Mesenchymal stem cell (in vitro differentiated cells and primary cell): ENCODE data around the gene STX16.
"Not testable (repeated sequence)": the region's sequence is repeated elsewhere in the genome, so short reads cannot be mapped to it uniquely, and the experiment has no call there.

Source experiments
- DNase-seq: peaks from one replicate; pipeline ENCODE4 v3.0.0-alpha.2; 2013
- H2AFZ ChIP-seq: one replicate; pipeline ENCODE4 v1.6.1; 2013; ENCODE audit warnings: low read depth, mild to moderate bottlenecking, control low read depth, inconsistent platforms, low read length, moderate library complexity
- H2AK5ac ChIP-seq: 2 replicates; pipeline ENCODE4 v1.6.1; 2013; ENCODE audit warnings: low read length, moderate library complexity, mild to moderate bottlenecking, inconsistent platforms; ENCODE audit not compliant: severe bottlenecking
- H2BK120ac ChIP-seq: one replicate; pipeline ENCODE4 v1.6.1; 2013; ENCODE audit warnings: low read depth, mild to moderate bottlenecking, inconsistent platforms, low read length, moderate library complexity
- H2BK12ac ChIP-seq, 2 experiments: one replicate each; pipeline ENCODE4 v1.6.1; 2013; ENCODE audit warnings: inconsistent platforms in 2 of 2, low read length in 2 of 2, mild to moderate bottlenecking in 2 of 2, moderate library complexity in 2 of 2, control low read depth in 1 of 2
- H2BK15ac ChIP-seq: one replicate; pipeline ENCODE4 v1.6.1; 2013; ENCODE audit warnings: mild to moderate bottlenecking, low read depth, inconsistent platforms; ENCODE audit not compliant: poor library complexity, severe bottlenecking
- H2BK5ac ChIP-seq: 2 replicates; pipeline ENCODE4 v1.6.1; 2013; ENCODE audit warnings: low read depth, mild to moderate bottlenecking, low read length, control low read depth, inconsistent platforms; ENCODE audit not compliant: poor library complexity, severe bottlenecking
- H3K14ac ChIP-seq, 2 experiments: one replicate each; pipeline ENCODE4 v1.6.1; 2013; ENCODE audit warnings: inconsistent platforms in 2 of 2, low read length in 2 of 2, control low read depth in 1 of 2, mild to moderate bottlenecking in 1 of 2, moderate library complexity in 1 of 2
- H3K18ac ChIP-seq, 2 experiments: one replicate each; pipeline ENCODE4 v1.6.1; 2013; ENCODE audit warnings: inconsistent platforms in 2 of 2, low read length in 2 of 2, control low read depth in 1 of 2, low read depth in 1 of 2, mild to moderate bottlenecking in 1 of 2
- H3K23ac ChIP-seq, 2 experiments: one replicate each; pipeline ENCODE4 v1.6.1; 2013; ENCODE audit warnings: inconsistent platforms in 2 of 2, low read length in 2 of 2, mild to moderate bottlenecking in 2 of 2, moderate library complexity in 2 of 2, control low read depth in 1 of 2
- H3K27ac ChIP-seq: 2 replicates; pipeline ENCODE4 v1.5.1; 2013; ENCODE audit warnings: mild to moderate bottlenecking, moderate library complexity, low read length, control low read depth, inconsistent platforms; ENCODE audit not compliant: poor library complexity, severe bottlenecking
- H3K27me3 ChIP-seq, 2 experiments: 2 replicates each; pipeline versions ENCODE4 v1.6.1 to v1.7.0; 2013; ENCODE audit warnings: low read length in 2 of 2, mild to moderate bottlenecking in 2 of 2, moderate library complexity in 2 of 2, control low read depth in 1 of 2, inconsistent platforms in 1 of 2; ENCODE audit not compliant: control insufficient read depth in 1 of 2, insufficient read depth in 1 of 2
- H3K36me3 ChIP-seq, 2 experiments: 2 replicates each; pipeline versions ENCODE4 v1.6.1 to v1.7.0; 2013; ENCODE audit warnings: low read length in 2 of 2, control low read depth in 1 of 2, inconsistent platforms in 1 of 2, low read depth in 1 of 2, mild to moderate bottlenecking in 1 of 2; ENCODE audit not compliant: insufficient read depth in 2 of 2, control insufficient read depth in 1 of 2
- H3K4ac ChIP-seq, 2 experiments: one replicate each; pipeline ENCODE4 v1.6.1; 2013; ENCODE audit warnings: inconsistent platforms in 2 of 2, low read length in 2 of 2, mild to moderate bottlenecking in 2 of 2, moderate library complexity in 2 of 2, control low read depth in 1 of 2, low read depth in 1 of 2
- H3K4me1 ChIP-seq: 2 replicates; pipeline ENCODE4 v1.6.1; 2013; ENCODE audit warnings: low read depth, low read length, control low read depth; ENCODE audit not compliant: control insufficient read depth, insufficient read depth
- H3K4me2 ChIP-seq: 2 replicates; pipeline ENCODE4 v1.6.1; 2013; ENCODE audit warnings: low read length, mild to moderate bottlenecking, inconsistent platforms; ENCODE audit not compliant: poor library complexity, severe bottlenecking
- H3K4me3 ChIP-seq, 2 experiments: 2 replicates each; pipeline versions ENCODE4 v1.5.1 to v1.7.0; 2013; ENCODE audit warnings: low read length in 2 of 2, mild to moderate bottlenecking in 2 of 2, control low read depth in 1 of 2, low read depth in 1 of 2; ENCODE audit not compliant: insufficient read depth in 1 of 2
- H3K79me1 ChIP-seq: replicated peaks from 2 replicates; pipeline ENCODE4 v1.6.1; 2013; ENCODE audit warnings: mild to moderate bottlenecking, control low read depth, low read length, inconsistent platforms; ENCODE audit not compliant: poor library complexity, severe bottlenecking
- H3K9ac ChIP-seq: 2 replicates; pipeline ENCODE4 v1.7.0; 2013; ENCODE audit warnings: mild to moderate bottlenecking, low read length, moderate library complexity
- H3K9me3 ChIP-seq: 2 replicates; pipeline ENCODE4 v1.7.0; 2013; ENCODE audit warnings: mild to moderate bottlenecking, low read length; ENCODE audit not compliant: control insufficient read depth
- H4K8ac ChIP-seq: one replicate; pipeline ENCODE4 v1.6.1; 2013; ENCODE audit warnings: inconsistent platforms, mild to moderate bottlenecking, low read length, moderate library complexity
- H4K91ac ChIP-seq: one replicate; pipeline ENCODE4 v1.6.1; 2013; ENCODE audit warnings: mild to moderate bottlenecking, low read length, inconsistent platforms
- WGBS: methylation state at CpG from one replicate; pipeline ENCODE4 v1.1.7; 2013; ENCODE audit warnings: mixed read lengths; 5-methylcytosine and 5-hydroxymethylcytosine counted together

Gene STX16

GRCh38 chr20:58726156-58726555, 75.1 kb downstream of the STX16 start:
- not testable (repeated sequence) for H3K14ac ChIP-seq, H2BK5ac ChIP-seq, DNase-seq, H2AK5ac ChIP-seq, H3K4me2 ChIP-seq, H3K27ac ChIP-seq, H3K4me3 ChIP-seq, H4K8ac ChIP-seq, H3K9me3 ChIP-seq, H2BK12ac ChIP-seq, H2BK15ac ChIP-seq, H3K9ac ChIP-seq, H3K18ac ChIP-seq, H3K4me1 ChIP-seq, H2BK120ac ChIP-seq, H3K36me3 ChIP-seq, H3K4ac ChIP-seq, H2AFZ ChIP-seq, H3K79me1 ChIP-seq, H4K91ac ChIP-seq, H3K23ac ChIP-seq
- H3K27me3 ChIP-seq = peaks cover 23 to 31% of the 10 kb centered on the region in 2 experiments
- 64% methylated on average over 2 of the region's 2 CpGs for WGBS
